Measurements from ENCODE around the gene OPRL1. TPM values are rescaled to one million over a fixed set of nuclear protein-coding genes. Genes with fewer than 3 reads are reported as not detected.

Gene OPRL1
- total and polyA plus RNA-seq, 2 donors (not counting 1 experiment from before 2014, with no cell fraction given): 3.5 to 6.2 TPM

DNA sequence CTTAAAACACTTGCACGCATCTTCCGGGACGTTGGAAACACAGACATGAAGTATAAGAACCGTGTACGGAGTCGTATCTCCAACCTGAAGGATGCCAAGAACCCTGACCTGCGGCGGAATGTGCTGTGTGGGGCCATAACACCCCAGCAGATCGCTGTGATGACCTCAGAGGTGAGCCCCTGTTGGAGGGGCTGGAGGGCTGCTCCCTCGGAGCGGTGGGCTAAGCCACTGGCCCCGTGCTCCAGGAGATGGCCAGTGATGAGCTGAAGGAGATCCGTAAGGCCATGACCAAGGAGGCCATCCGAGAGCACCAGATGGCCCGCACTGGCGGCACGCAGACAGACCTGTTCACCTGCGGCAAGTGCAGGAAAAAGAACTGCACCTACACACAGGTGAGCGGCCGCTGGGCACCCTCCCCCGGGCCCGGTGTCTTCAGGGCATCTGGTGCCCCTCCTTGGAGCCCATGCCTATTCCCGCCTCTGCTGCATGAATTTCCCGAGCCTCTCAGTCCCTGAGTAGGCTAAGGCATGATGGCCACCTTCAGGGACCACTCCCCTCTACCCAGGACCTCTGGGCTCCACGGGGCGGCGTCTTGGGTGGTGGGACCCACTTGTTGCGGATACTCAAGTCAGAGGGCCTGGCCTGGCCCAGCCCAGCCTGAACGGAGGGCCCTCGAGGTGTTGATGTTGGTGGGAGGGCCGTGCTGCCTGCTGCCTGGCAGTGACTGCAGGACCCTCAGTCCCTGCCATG lies 9.5 kb upstream of the OPRL1 start:
- peaks cover 38 to 83% of the 10 kb centered on the region in 2 donors for H3K4me1 ChIP-seq (ENCODE audit: control insufficient read depth in 2 of 2, insufficient read depth in 2 of 2, low read length in 2 of 2)
- intact Hi-C loops (cut with micrococcal nuclease): no loop called here
- WGBS (ENCODE audit: insufficient coverage): 97% methylated on average over 27 of the region's 31 CpGs

More for the DNA sequence above, 9.5 kb upstream of the OPRL1 start:
- ATAC-seq (ENCODE audit: low read depth): no peak
- Histone ChIP-seq H3K4me2 (replicated peaks; ENCODE audit: low read depth, low read length, poor library complexity, severe bottlenecking) (no peak overlapping the region), H4K20me1 (ENCODE audit: control insufficient read depth, insufficient read depth, low read length, poor library complexity, severe bottlenecking) (peaks cover 55% of the 10 kb centered on the region), H3K79me2 (ENCODE audit: control insufficient read depth, insufficient read depth, low read length) (peaks cover 25% of the 10 kb centered on the region), H3K4me3 (ENCODE audit: control extremely low read depth in 1 of 5, extremely low read depth in 1 of 5, insufficient read depth in 1 of 5, low read depth in 2 of 5, low read length in 4 of 5) (no peak overlapping the region), H3K27me3 (replicated peaks in 1 of 4; ENCODE audit: control extremely low read depth in 1 of 4, control insufficient read depth in 3 of 4, insufficient read depth in 4 of 4, low read length in 3 of 4) (no peaks in the 10 kb centered on the region), H3K27ac (ENCODE audit: low read length in 2 of 2) (no peak overlapping the region), H3K9ac (ENCODE audit: low read length) (no peak overlapping the region), H2AFZ (ENCODE audit: insufficient read depth, low read depth, low read length, poor library complexity, severe bottlenecking) (no peak overlapping the region), H3K36me3 (replicated peaks in 1 of 2; ENCODE audit: control extremely low read depth in 1 of 2, control insufficient read depth in 1 of 2, extremely low read depth in 1 of 2, insufficient read depth in 2 of 2, low read length in 1 of 2) (peaks cover 0 to 38% of the 10 kb centered on the region in 2 experiments), H3K9me3 (ENCODE audit: control extremely low read depth in 1 of 3, control insufficient read depth in 2 of 3, insufficient read depth in 1 of 3, low read length in 2 of 3) (no peaks in the 10 kb centered on the region)
- Mint-ChIP-seq H3K27ac (no peak overlapping the region), H3K9me3 (ENCODE audit: insufficient read depth) (no peaks in the 10 kb centered on the region), H3K27me3 (no peaks in the 10 kb centered on the region), H3K4me1 (peaks cover 59% of the 10 kb centered on the region), H3K4me3 (no peak overlapping the region)
- ChIA-PET CTCF (interaction anchor here (0.7 to 2.3 kb wide), 9 partner anchors 8 to 50 kb away, joined by 4 to 10 read pairs (median 8); partner anchors contain the start of gene LKAAEAR1), POLR2A (interaction anchor here (0.7 to 2.5 kb wide), 2 partner anchors 8 to 51 kb away, joined by 6 to 19 read pairs; partner anchors contain the start of genes OPRL1 and RGS19)
- no peak for TF ChIP-seq EZH2 (IDR thresholded peaks at IDR 0.05; ENCODE audit: borderline replicate concordance, insufficient read depth, low read depth, low read length, poor library complexity, severe bottlenecking)
- TF ChIP-seq, protein P1, sequence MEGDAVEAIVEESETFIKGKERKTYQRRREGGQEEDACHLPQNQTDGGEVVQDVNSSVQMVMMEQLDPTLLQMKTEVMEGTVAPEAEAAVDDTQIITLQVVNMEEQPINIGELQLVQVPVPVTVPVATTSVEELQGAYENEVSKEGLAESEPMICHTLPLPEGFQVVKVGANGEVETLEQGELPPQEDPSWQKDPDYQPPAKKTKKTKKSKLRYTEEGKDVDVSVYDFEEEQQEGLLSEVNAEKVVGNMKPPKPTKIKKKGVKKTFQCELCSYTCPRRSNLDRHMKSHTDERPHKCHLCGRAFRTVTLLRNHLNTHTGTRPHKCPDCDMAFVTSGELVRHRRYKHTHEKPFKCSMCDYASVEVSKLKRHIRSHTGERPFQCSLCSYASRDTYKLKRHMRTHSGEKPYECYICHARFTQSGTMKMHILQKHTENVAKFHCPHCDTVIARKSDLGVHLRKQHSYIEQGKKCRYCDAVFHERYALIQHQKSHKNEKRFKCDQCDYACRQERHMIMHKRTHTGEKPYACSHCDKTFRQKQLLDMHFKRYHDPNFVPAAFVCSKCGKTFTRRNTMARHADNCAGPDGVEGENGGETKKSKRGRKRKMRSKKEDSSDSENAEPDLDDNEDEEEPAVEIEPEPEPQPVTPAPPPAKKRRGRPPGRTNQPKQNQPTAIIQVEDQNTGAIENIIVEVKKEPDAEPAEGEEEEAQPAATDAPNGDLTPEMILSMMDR (IDR thresholded peaks at IDR 0.05): no peak
- DNase-seq: no peak

All from B cell (primary cell).